Hepatocyte (in vitro differentiated cells): ENCODE results near the gene SZRD1. TPM values are rescaled to one million over a fixed set of nuclear protein-coding genes. Genes with fewer than 3 reads are reported as not detected.
A peak's percentile ranks its signal among the peaks of the same experiment; 100 is the strongest.

Source experiments
- DNase-seq: peaks from one replicate; pipeline ENCODE4 v3.0.0-alpha.2; 2016; ENCODE audit warnings: low spot score
- H2AFZ ChIP-seq: fragments of 200-600 bp; sonication (generic); 2 replicates; pipeline ENCODE4 v1.6.0; 2016; ENCODE audit warnings: antibody characterized with exemption, mild to moderate bottlenecking
- H3K27ac ChIP-seq: fragments of 200-600 bp; sonication (generic); 2 replicates; pipeline ENCODE4 v1.5.1; 2016; ENCODE audit warnings: mild to moderate bottlenecking
- H3K27me3 ChIP-seq: fragments of 200-600 bp; sonication (generic); 2 replicates; pipeline ENCODE4 v1.6.1; 2016
- H3K36me3 ChIP-seq: fragments of 200-600 bp; sonication (generic); replicated peaks from 2 replicates; pipeline ENCODE4 v1.5.1; 2016; ENCODE audit warnings: low read depth; ENCODE audit not compliant: insufficient read depth
- H3K4me1 ChIP-seq: fragments of 200-600 bp; sonication (generic); 2 replicates; pipeline ENCODE4 v1.5.1; 2016; ENCODE audit warnings: mild to moderate bottlenecking, moderate library complexity; ENCODE audit not compliant: insufficient read depth
- H3K4me2 ChIP-seq: fragments of 200-600 bp; sonication (generic); 2 replicates; pipeline ENCODE4 v1.6.0; 2016
- H3K4me3 ChIP-seq: fragments of 200-600 bp; sonication (generic); 2 replicates; pipeline ENCODE4 v1.5.1; 2016; ENCODE audit warnings: mild to moderate bottlenecking
- H3K79me2 ChIP-seq: fragments of 200-600 bp; sonication (generic); 2 replicates; pipeline ENCODE4 v1.6.0; 2017; ENCODE audit warnings: mild to moderate bottlenecking
- H3K9me2 ChIP-seq: fragments of 200-600 bp; sonication (generic); replicated peaks from 2 replicates; pipeline ENCODE4 v1.6.0; 2017; ENCODE audit warnings: mild to moderate bottlenecking; ENCODE audit not compliant: insufficient read depth
- H3K9me3 ChIP-seq: fragments of 200-600 bp; sonication (generic); 2 replicates; pipeline ENCODE4 v1.5.1; 2016; ENCODE audit warnings: low read depth, mild to moderate bottlenecking
- H4K20me1 ChIP-seq: fragments of 200-600 bp; sonication (generic); 2 replicates; pipeline ENCODE4 v1.6.0; 2016; ENCODE audit warnings: mild to moderate bottlenecking; ENCODE audit not compliant: insufficient read depth, poor library complexity, severe bottlenecking
- CTCF ChIP-seq: fragments of 200-600 bp; sonication (generic); IDR thresholded peaks from 2 replicates; pipeline ENCODE4 v1.5.1; 2016; ENCODE audit warnings: antibody characterized with exemption, mild to moderate bottlenecking; ENCODE audit not compliant: poor library complexity
- EZH2 ChIP-seq: fragments of 200-600 bp; sonication (generic); IDR thresholded peaks from 2 replicates; pipeline ENCODE4 v1.6.1; 2016; ENCODE audit warnings: antibody characterized with exemption, mild to moderate bottlenecking, borderline replicate concordance
- EZH2phosphoT487 ChIP-seq: fragments of 200-600 bp; sonication (generic); IDR thresholded peaks from one replicate; pipeline ENCODE4 v1.6.1; 2018; ENCODE audit warnings: antibody characterized with exemption, mild to moderate bottlenecking, low read depth, moderate library complexity; ENCODE audit not compliant: unreplicated experiment, severe bottlenecking
- WGBS: methylation state at CpG from one replicate; pipeline ENCODE4 v1.1.6; 2016; ENCODE audit warnings: low lambda C conversion rate; ENCODE audit errors: missing lambda C conversion rate; 5-methylcytosine and 5-hydroxymethylcytosine counted together
- polyA plus RNA-seq: library from polyadenylated mRNA; unstranded; fragments of >200 nt; fragmentation: Nextera tagmentation; extraction: Ambion mirVana; gene quantifications from 2 replicates; pipeline ENCODE4 v1.2.1, GENCODE V29; 2016
- total RNA-seq: library from RNA; depleted of rRNA; stranded (reverse); fragments of >200 nt; gene quantifications from 2 replicates; pipeline ENCODE4 v1.2.3, GENCODE V29; 2014

Gene SZRD1
- total and polyA plus RNA-seq, 2 experiments from 2014 or later, result 63.0 to 72.1 TPM

GRCh38 chr1:16436946-16437474 is 70.0 kb downstream of the SZRD1 start, which contains the start of gene SPATA21:
TSS of gene SPATA21 (minus strand) at chr1:16437424. CDS start at chr1:16431371, 6,053 bp downstream.
- Histone ChIP-seq H3K4me2 (no peak within 1 kb of the TSS), H3K4me3 (no peak within 1 kb of the TSS), H3K36me3 (no peaks in the 10 kb centered on the region), H2AFZ (no peak within 1 kb of the TSS), H3K27ac (no peak within 1 kb of the TSS), H3K79me2 (peaks cover 14% of the 10 kb centered on the region), H3K9me2 (no peaks in the 10 kb centered on the region), H3K4me1 (peaks cover 6% of the 10 kb centered on the region), H4K20me1 (no peaks in the 10 kb centered on the region), H3K9me3 (no peaks in the 10 kb centered on the region), H3K27me3 (no peaks in the 10 kb centered on the region)
- TF ChIP-seq EZH2 (no peak), EZH2phosphoT487 (no peak), CTCF (no peak)
- no peak for DNase-seq
- 69% methylated on average over 3 of the region's 3 CpGs for WGBS

GRCh38 chr1:16438516-16438915 is 71.5 kb downstream of the SZRD1 start:
- Histone ChIP-seq H4K20me1 (no peaks in the 10 kb centered on the region), H3K27me3 (no peaks in the 10 kb centered on the region), H3K79me2 (peaks cover 29% of the 10 kb centered on the region), H3K4me3 (no peak overlapping the region), H3K9me2 (no peaks in the 10 kb centered on the region), H3K9me3 (no peaks in the 10 kb centered on the region), H2AFZ (no peak overlapping the region), H3K4me2 (no peak overlapping the region), H3K36me3 (no peaks in the 10 kb centered on the region), H3K4me1 (peaks cover 9% of the 10 kb centered on the region), H3K27ac (no peak overlapping the region)
- WGBS, result 85% methylated on average over 2 of the region's 2 CpGs
- TF ChIP-seq EZH2phosphoT487 (no peak), EZH2 (no peak), CTCF (no peak)
- DNase-seq, result no peak

- peaks cover 33% of the 10 kb centered on the region for H3K79me2 ChIP-seq
- peaks cover 9% of the 10 kb centered on the region for H3K4me1 ChIP-seq
- TF ChIP-seq EZH2 (no peak), CTCF (no peak), EZH2phosphoT487 (no peak)
- no peaks in the 10 kb centered on the region for H4K20me1 ChIP-seq
- no peaks in the 10 kb centered on the region for H3K27me3 ChIP-seq
- H3K4me2 ChIP-seq, result no peak overlapping the region
- no peaks in the 10 kb centered on the region for H3K9me3 ChIP-seq
- WGBS, result 89% methylated on average over 2 of the region's 2 CpGs
- no peaks in the 10 kb centered on the region for H3K36me3 ChIP-seq
- no peak for DNase-seq
- H3K4me3 ChIP-seq, result no peak overlapping the region
- no peak overlapping the region for H2AFZ ChIP-seq
- no peaks in the 10 kb centered on the region for H3K9me2 ChIP-seq
- H3K27ac ChIP-seq, result no peak overlapping the region
Measured at GRCh38 chr1:16438924-16439323, 71.9 kb downstream of the SZRD1 start.

GRCh38 chr1:16440131-16440469 is 73.1 kb downstream of the SZRD1 start:
- WGBS, result 57% methylated on average over 7 of the region's 7 CpGs
- peak overlapping the region; percentile 85 for H3K4me2 ChIP-seq
- H3K4me3 ChIP-seq, result no peak overlapping the region
- peak overlapping the region; percentile 66 for H3K27ac ChIP-seq
- no peaks in the 10 kb centered on the region for H3K9me2 ChIP-seq
- H2AFZ ChIP-seq, result peak overlapping the region; percentile 96
- no peaks in the 10 kb centered on the region for H4K20me1 ChIP-seq
- no peaks in the 10 kb centered on the region for H3K36me3 ChIP-seq
- TF ChIP-seq EZH2 (no peak), EZH2phosphoT487 (no peak), CTCF (no peak)
- H3K4me1 ChIP-seq, result peaks cover 9% of the 10 kb centered on the region
- peaks cover 43% of the 10 kb centered on the region for H3K79me2 ChIP-seq
- DNase-seq, result no peak
- H3K9me3 ChIP-seq, result no peaks in the 10 kb centered on the region
- no peaks in the 10 kb centered on the region for H3K27me3 ChIP-seq
